ENCODE data around the gene ADAMTS16. TPM values are rescaled to one million over a fixed set of nuclear protein-coding genes. Genes with fewer than 3 reads are reported as not detected.
A peak's percentile ranks its signal among the peaks of the same experiment; 100 is the strongest.

The ADAMTS16 gene
- total and polyA plus RNA-seq, 11 donors, result 0.05 to 4.7 (median 0.16) TPM; not detected in 8

- intact Hi-C loops (cut with DNase I), result loop anchor here in 1 of 10 donors (10.0 kb wide), 1 partner anchor 113 kb away; no protein-coding TSS in a partner anchor
- DNase-seq, result no peak
- ATAC-seq, result no peak
- H3K27me3 ChIP-seq, result peaks cover 0 to 4% (median 0%) of the 10 kb centered on the region in 9 donors
- WGBS, 4 donors, result 29 to 31% (median 31%) methylated on average over 9 of the region's 9 CpGs
- no peak overlapping the region for H3K27ac ChIP-seq
- TF ChIP-seq POLR2A (IDR thresholded peaks at IDR 0.05) (no peak), CTCF (IDR thresholded peaks at IDR 0.05) (no peak)
- peak overlapping the region in 7 of 12 donors; percentile 4 to 37 (median 24) for H3K4me3 ChIP-seq
- no peaks in the 10 kb centered on the region for H3K9me3 ChIP-seq
- peaks cover 0 to 12% (median 4%) of the 10 kb centered on the region in 12 donors for H3K4me1 ChIP-seq
- H3K36me3 ChIP-seq, result no peaks in the 10 kb centered on the region
Observed at GRCh38 chr5:5271786-5272321, 131.7 kb downstream of the ADAMTS16 start.

- TF ChIP-seq POLR2A (IDR thresholded peaks at IDR 0.05) (no peak), CTCF (IDR thresholded peaks at IDR 0.05) (no peak)
- H3K36me3 ChIP-seq, result no peaks in the 10 kb centered on the region
- DNase-seq (no peak), ATAC-seq (no peak)
- intact Hi-C loops (cut with DNase I), result loop anchor here in 1 of 10 donors (10.0 kb wide), 1 partner anchor 111 kb away; no protein-coding TSS in a partner anchor
- H3K9me3 ChIP-seq, result no peaks in the 10 kb centered on the region
- peaks cover 0 to 4% (median 0%) of the 10 kb centered on the region in 9 donors for H3K27me3 ChIP-seq
- H3K4me1 ChIP-seq, result peaks cover 0 to 12% (median 4%) of the 10 kb centered on the region in 12 donors
- H3K27ac ChIP-seq, result no peak overlapping the region
- no peak overlapping the region for H3K4me3 ChIP-seq
- 92 to 94% (median 93%) methylated on average over 3 of the region's 3 CpGs for WGBS, 4 donors
Observed at GRCh38 chr5:5273398-5273797, 133.3 kb downstream of the ADAMTS16 start.

- H3K4me1 ChIP-seq, result peaks cover 0 to 12% (median 4%) of the 10 kb centered on the region in 12 donors
- no peak for ATAC-seq
- H3K27me3 ChIP-seq, result no peaks in the 10 kb centered on the region
- H3K36me3 ChIP-seq, result no peaks in the 10 kb centered on the region
- no peak for TF ChIP-seq CTCF (IDR thresholded peaks at IDR 0.05)
- no peaks in the 10 kb centered on the region for H3K9me3 ChIP-seq
- intact Hi-C loops (cut with DNase I), result loop anchor here in 1 of 10 donors (10.0 kb wide), 1 partner anchor 111 kb away; no protein-coding TSS in a partner anchor
- 84 to 96% (median 94%) methylated on average over 5 of the region's 5 CpGs for WGBS, 4 donors
- no peak for DNase-seq
- H3K27ac ChIP-seq, result no peak overlapping the region
- no peak overlapping the region for H3K4me3 ChIP-seq
Observed at GRCh38 chr5:5273976-5274375, 133.8 kb downstream of the ADAMTS16 start.

- Histone ChIP-seq H3K27me3 (no peaks in the 10 kb centered on the region), H3K4me1 (peaks cover 0 to 12% (median 4%) of the 10 kb centered on the region in 12 donors), H3K36me3 (no peaks in the 10 kb centered on the region), H3K27ac (no peak overlapping the region), H3K9me3 (no peaks in the 10 kb centered on the region), H3K4me3 (no peak overlapping the region)
- intact Hi-C loops (cut with DNase I), result loop anchor here in 1 of 10 donors (10.0 kb wide), 1 partner anchor 110 kb away; no protein-coding TSS in a partner anchor
- ATAC-seq, result no peak
- WGBS, 4 donors, result 37 to 58% (median 44%) methylated on average over 1 of the region's 1 CpG
- TF ChIP-seq POLR2A (IDR thresholded peaks at IDR 0.05) (no peak), CTCF (IDR thresholded peaks at IDR 0.05) (no peak)
- DNase-seq, result no peak
Observed at GRCh38 chr5:5275211-5275610, 135.1 kb downstream of the ADAMTS16 start.
